Measurements from ENCODE around the gene DDX10. TPM values are rescaled to one million over a fixed set of nuclear protein-coding genes. Genes with fewer than 3 reads are reported as not detected.

DDX10 gene
- total and polyA plus RNA-seq, 9 of the 15 experiments (the other 6 are each of a cell fraction or from before 2014, with no cell fraction given) = 33.9 to 94.6 (median 50.7) TPM

- Histone ChIP-seq H3K79me2 (ENCODE audit: control insufficient read depth, insufficient read depth, low read length) (peaks cover 64% of the 10 kb centered on the region), H3K9ac (ENCODE audit: insufficient read depth in 1 of 2, low read depth in 2 of 2, low read length in 2 of 2) (no peak overlapping the region), H3K4me3 (no peak overlapping the region), H3K9me3 (replicated peaks; ENCODE audit: control insufficient read depth, insufficient read depth, low read depth, low read length) (no peaks in the 10 kb centered on the region), H3K9me1 (ENCODE audit: control insufficient read depth, insufficient read depth, low read length) (no peaks in the 10 kb centered on the region), H3K4me1 (replicated peaks in 1 of 2; ENCODE audit: control insufficient read depth in 2 of 2, insufficient read depth in 2 of 2, low read length in 2 of 2) (peaks cover 4 to 12% of the 10 kb centered on the region in 2 experiments; a peak in 4 of 5 replicates), H3K27me3 (ENCODE audit: control insufficient read depth in 2 of 2, insufficient read depth in 2 of 2, low read length in 2 of 2) (no peaks in the 10 kb centered on the region), H3K36me3 (ENCODE audit: control insufficient read depth, insufficient read depth, low read length) (peaks cover 73% of the 10 kb centered on the region), H2AFZ (ENCODE audit: low read depth, low read length) (no peak overlapping the region), H3K27ac (ENCODE audit: extremely low read depth, low read depth, low read length) (no peak overlapping the region), H4K20me1 (replicated peaks; ENCODE audit: control insufficient read depth, insufficient read depth, low read length) (no peaks in the 10 kb centered on the region), H3K4me2 (ENCODE audit: insufficient read depth, low read length) (peak overlapping the region; percentile 21; the same call in 1 of the 2 replicates)
- no TSS peak for BruUV-seq (replicated peaks)
- in situ Hi-C loops (cut with MboI) (no loop called here), intact Hi-C loops (cut with micrococcal nuclease) (no loop called here)
- no peak for FAIRE-seq
- ChIA-PET POLR2A (interaction anchor here (1.0 kb wide), 1 partner anchor 11 kb away, joined by 3 read pairs; no protein-coding TSS in a partner anchor), CTCF (ENCODE audit: low intra/inter-chr PET ratio) (no interaction called here)
- WGBS (ENCODE audit: insufficient coverage, low coverage, missing lambda C conversion rate) = 10% methylated on average over 2 of the region's 3 CpGs
- TF ChIP-seq E2F6 (IDR thresholded peaks at IDR 0.05; ENCODE audit: borderline replicate concordance in 1 of 2, extremely low read depth in 1 of 2, insufficient read depth in 1 of 2, insufficient read length in 1 of 2, low read depth in 1 of 2, low read length in 1 of 2, poor library complexity in 1 of 2, severe bottlenecking in 1 of 2) (no peak), SRSF7 (optimal IDR thresholded peaks at IDR 0.05; ENCODE audit: low read depth, low read length) (no peak), KDM2B (CRISPR knock-in tag; IDR thresholded peaks at IDR 0.05) (no peak), ZBTB33 (CRISPR knock-in tag; IDR thresholded peaks at IDR 0.05) (peak; percentile 7; the same call in 1 of the 2 replicates)
- DNase-seq (ENCODE audit: extremely low read depth in 1 of 4, low spot score in 3 of 4) = peak in 2 of 4 experiments; percentile 9 to 19
- ATAC-seq = peak; percentile 59
Measured at GRCh38 chr11:108672113-108672512, 7.2 kb downstream of the DDX10 start.
